DOHH2 (cell line): Measurements from ENCODE around the gene ST3GAL5.

Experiments
- CTCF ChIP-seq: fragments of 200-600 bp; sonication (generic); IDR thresholded peaks from one replicate; pipeline ENCODE4 v1.5.1; 2014; ENCODE audit warnings: antibody characterized with exemption, mild to moderate bottlenecking, low read depth, low read length; ENCODE audit not compliant: poor library complexity, severe bottlenecking
- EZH2phosphoT487 ChIP-seq: fragments of 200-600 bp; sonication (generic); IDR thresholded peaks from 2 replicates; pipeline ENCODE4 v1.6.1; 2017; ENCODE audit warnings: borderline replicate concordance, mild to moderate bottlenecking, antibody characterized with exemption, low read length, moderate library complexity, mixed read lengths

- no peak for TF ChIP-seq CTCF
- no peak for TF ChIP-seq EZH2phosphoT487
Observed at GRCh38 chr2:85846411-85846810, 42.4 kb downstream of the ST3GAL5 start.
